OCI-LY7 (cell line): Measurements from ENCODE around the gene SLC16A2.

Source experiments
- EZH2phosphoT487 ChIP-seq: fragments of 200-600 bp; sonication (generic); IDR thresholded peaks from 2 replicates; pipeline ENCODE4 v1.6.1; 2018; ENCODE audit warnings: low read depth, borderline replicate concordance, mild to moderate bottlenecking, mixed run types, antibody characterized with exemption, low read length, moderate library complexity, mixed read lengths
- TF ChIP-seq, protein P1 (sequence below): fragments of 200-600 bp; sonication (generic); conservative IDR thresholded peaks from 2 replicates; pipeline ENCODE4 v1.5.1; 2014; ENCODE audit warnings: mild to moderate bottlenecking, antibody characterized with exemption, low read length, moderate library complexity, mixed read lengths

- TF ChIP-seq, protein P1, sequence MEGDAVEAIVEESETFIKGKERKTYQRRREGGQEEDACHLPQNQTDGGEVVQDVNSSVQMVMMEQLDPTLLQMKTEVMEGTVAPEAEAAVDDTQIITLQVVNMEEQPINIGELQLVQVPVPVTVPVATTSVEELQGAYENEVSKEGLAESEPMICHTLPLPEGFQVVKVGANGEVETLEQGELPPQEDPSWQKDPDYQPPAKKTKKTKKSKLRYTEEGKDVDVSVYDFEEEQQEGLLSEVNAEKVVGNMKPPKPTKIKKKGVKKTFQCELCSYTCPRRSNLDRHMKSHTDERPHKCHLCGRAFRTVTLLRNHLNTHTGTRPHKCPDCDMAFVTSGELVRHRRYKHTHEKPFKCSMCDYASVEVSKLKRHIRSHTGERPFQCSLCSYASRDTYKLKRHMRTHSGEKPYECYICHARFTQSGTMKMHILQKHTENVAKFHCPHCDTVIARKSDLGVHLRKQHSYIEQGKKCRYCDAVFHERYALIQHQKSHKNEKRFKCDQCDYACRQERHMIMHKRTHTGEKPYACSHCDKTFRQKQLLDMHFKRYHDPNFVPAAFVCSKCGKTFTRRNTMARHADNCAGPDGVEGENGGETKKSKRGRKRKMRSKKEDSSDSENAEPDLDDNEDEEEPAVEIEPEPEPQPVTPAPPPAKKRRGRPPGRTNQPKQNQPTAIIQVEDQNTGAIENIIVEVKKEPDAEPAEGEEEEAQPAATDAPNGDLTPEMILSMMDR = no peak
- no peak for TF ChIP-seq EZH2phosphoT487
Measured at GRCh38 chrX:74534569-74535038, 113.3 kb downstream of the SLC16A2 start.
